NCI-H1105 treated with DMSO at 0.1 percent for 48 hours (cell line): ENCODE data around the gene LRIG1.
"Not testable (repeated sequence)": the region's sequence is repeated elsewhere in the genome, so short reads cannot be mapped to it uniquely, and the experiment has no call there.

ENCODE experiments used
- DNase-seq: peaks from one replicate; lab custom pipeline; 2025; lab: John Stamatoyannopoulos, UW

The LRIG1 gene

GRCh38 chr3:66421893-66422292 is 78.9 kb downstream of the LRIG1 start:
- DNase-seq, result not testable (repeated sequence)

GRCh38 chr3:66421144-66421543 is 79.7 kb downstream of the LRIG1 start:
- DNase-seq, result not testable (repeated sequence)

GRCh38 chr3:66419036-66419435 is 81.8 kb downstream of the LRIG1 start:
- DNase-seq, result no peak

GRCh38 chr3:66418475-66418931 is 82.3 kb downstream of the LRIG1 start:
- no peak for DNase-seq

- DNase-seq, result no peak
These were observed 84.1 kb downstream of the LRIG1 start for GRCh38 chr3:66416556-66417304.

- DNase-seq, result no peak
These were observed 84.9 kb downstream of the LRIG1 start for GRCh38 chr3:66415867-66416428.

GRCh38 chr3:66414846-66415245 is 86.0 kb downstream of the LRIG1 start:
- DNase-seq, result no peak

GRCh38 chr3:66413151-66413751 is 87.6 kb downstream of the LRIG1 start:
- DNase-seq, result no peak

- no peak for DNase-seq
These were observed 88.6 kb downstream of the LRIG1 start for GRCh38 chr3:66411961-66412887.

GRCh38 chr3:66411474-66411873 is 89.3 kb downstream of the LRIG1 start:
- no peak for DNase-seq

GRCh38 chr3:66410976-66411375 is 89.8 kb downstream of the LRIG1 start:
- DNase-seq, result no peak

- no peak for DNase-seq
These were observed 90.8 kb downstream of the LRIG1 start for GRCh38 chr3:66409771-66410754.

- peak; percentile 32 for DNase-seq
These were observed 93.1 kb downstream of the LRIG1 start for GRCh38 chr3:66407611-66408218.

GRCh38 chr3:66406831-66407610 is 93.8 kb downstream of the LRIG1 start:
- no peak for DNase-seq

GRCh38 chr3:66406163-66406562 is 94.7 kb downstream of the LRIG1 start:
- DNase-seq, result no peak

- DNase-seq, result no peak
These were observed 95.1 kb downstream of the LRIG1 start for GRCh38 chr3:66405701-66406091.

- DNase-seq, result no peak
These were observed 95.7 kb downstream of the LRIG1 start for GRCh38 chr3:66404903-66405700.

GRCh38 chr3:66404197-66404596 is 96.6 kb downstream of the LRIG1 start:
- DNase-seq, result no peak
